CD4-positive, alpha-beta T cell treated with Interleukin-15 for 1 hour (primary cell): ENCODE results near the gene TRAPPC6A.

Experiments used
- DNase-seq: peaks from one replicate; pipeline ENCODE4 v3.0.0-alpha.2; 2020

TRAPPC6A gene

GRCh38 chr19:45177817-45178261, at the start of gene TRAPPC6A:
Gene TRAPPC6A (minus strand): TSS chr19:45178237. CDS start chr19:45178218, 19 bp downstream.
- DNase-seq = peak; percentile 70

- DNase-seq = no peak
These were observed 46.6 kb upstream of the TRAPPC6A start for GRCh38 chr19:45224645-45225044.

GRCh38 chr19:45223879-45224278, 45.8 kb upstream of the TRAPPC6A start:
- no peak for DNase-seq

GRCh38 chr19:45222724-45223123, 44.7 kb upstream of the TRAPPC6A start:
- DNase-seq = no peak

GRCh38 chr19:45218911-45219743, 41.1 kb upstream of the TRAPPC6A start:
- no peak for DNase-seq

- DNase-seq = no peak
These were observed 40.4 kb upstream of the TRAPPC6A start for GRCh38 chr19:45218426-45218825.

- DNase-seq = no peak
These were observed 39.9 kb upstream of the TRAPPC6A start for GRCh38 chr19:45217957-45218334.

- no peak for DNase-seq
These were observed 39.3 kb upstream of the TRAPPC6A start for GRCh38 chr19:45217193-45217956.

- no peak for DNase-seq
These were observed 38.6 kb upstream of the TRAPPC6A start for GRCh38 chr19:45216667-45217066.

GRCh38 chr19:45215391-45216191, 37.6 kb upstream of the TRAPPC6A start:
- no peak for DNase-seq

- no peak for DNase-seq
These were observed 35.0 kb upstream of the TRAPPC6A start for GRCh38 chr19:45213031-45213430.

- DNase-seq = no peak
These were observed 33.8 kb upstream of the TRAPPC6A start for GRCh38 chr19:45211751-45212381.

GRCh38 chr19:45206328-45206727, 28.3 kb upstream of the TRAPPC6A start:
- no peak for DNase-seq

- DNase-seq = no peak
These were observed 27.8 kb upstream of the TRAPPC6A start for GRCh38 chr19:45205810-45206209.

- no peak for DNase-seq
These were observed 24.6 kb upstream of the TRAPPC6A start for GRCh38 chr19:45202637-45203036.

GRCh38 chr19:45200568-45200967, 22.5 kb upstream of the TRAPPC6A start:
- DNase-seq = no peak

GRCh38 chr19:45195764-45196163, 17.7 kb upstream of the TRAPPC6A start:
- no peak for DNase-seq

GRCh38 chr19:45191375-45191774, 13.3 kb upstream of the TRAPPC6A start:
- no peak for DNase-seq

- DNase-seq = no peak
These were observed 11.9 kb upstream of the TRAPPC6A start for GRCh38 chr19:45189971-45190370.

- peak; percentile 28 for DNase-seq
These were observed 9.5 kb upstream of the TRAPPC6A start for GRCh38 chr19:45187421-45188100.

GRCh38 chr19:45186509-45187334, 8.7 kb upstream of the TRAPPC6A start:
- DNase-seq = no peak
